GM13977 (cell line): ENCODE data around the gene ESR1.

Source experiments
- DNase-seq: peaks from one replicate; pipeline ENCODE4 v3.0.0; 2012; ENCODE audit warnings: low spot score
- in situ Hi-C: fragments of 300-500 bp; cut with MboI; formaldehyde crosslinking; loops from one replicate; pipeline ENCODE4 v1.12.0; 2022; ENCODE audit warnings: low sequenced_read_pairs, low pct_unique_long_range_greater_than_20kb, mixed read lengths, inconsistent platforms; ENCODE audit not compliant: unreplicated experiment
- TF ChIP-seq, protein P1 (sequence below): IDR thresholded peaks from 2 replicates; pipeline ENCODE4 v1.5.1; 2012; ENCODE audit warnings: mild to moderate bottlenecking, control low read depth; ENCODE audit not compliant: insufficient read depth; ENCODE audit errors: extremely low read depth, missing control alignments

The ESR1 gene

GRCh38 chr6:151796842-151797530 lies 10.5 kb upstream of the ESR1 start:
- no peak for DNase-seq
- in situ Hi-C loops = no loop called here
- TF ChIP-seq, protein P1, sequence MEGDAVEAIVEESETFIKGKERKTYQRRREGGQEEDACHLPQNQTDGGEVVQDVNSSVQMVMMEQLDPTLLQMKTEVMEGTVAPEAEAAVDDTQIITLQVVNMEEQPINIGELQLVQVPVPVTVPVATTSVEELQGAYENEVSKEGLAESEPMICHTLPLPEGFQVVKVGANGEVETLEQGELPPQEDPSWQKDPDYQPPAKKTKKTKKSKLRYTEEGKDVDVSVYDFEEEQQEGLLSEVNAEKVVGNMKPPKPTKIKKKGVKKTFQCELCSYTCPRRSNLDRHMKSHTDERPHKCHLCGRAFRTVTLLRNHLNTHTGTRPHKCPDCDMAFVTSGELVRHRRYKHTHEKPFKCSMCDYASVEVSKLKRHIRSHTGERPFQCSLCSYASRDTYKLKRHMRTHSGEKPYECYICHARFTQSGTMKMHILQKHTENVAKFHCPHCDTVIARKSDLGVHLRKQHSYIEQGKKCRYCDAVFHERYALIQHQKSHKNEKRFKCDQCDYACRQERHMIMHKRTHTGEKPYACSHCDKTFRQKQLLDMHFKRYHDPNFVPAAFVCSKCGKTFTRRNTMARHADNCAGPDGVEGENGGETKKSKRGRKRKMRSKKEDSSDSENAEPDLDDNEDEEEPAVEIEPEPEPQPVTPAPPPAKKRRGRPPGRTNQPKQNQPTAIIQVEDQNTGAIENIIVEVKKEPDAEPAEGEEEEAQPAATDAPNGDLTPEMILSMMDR = no peak

DNA sequence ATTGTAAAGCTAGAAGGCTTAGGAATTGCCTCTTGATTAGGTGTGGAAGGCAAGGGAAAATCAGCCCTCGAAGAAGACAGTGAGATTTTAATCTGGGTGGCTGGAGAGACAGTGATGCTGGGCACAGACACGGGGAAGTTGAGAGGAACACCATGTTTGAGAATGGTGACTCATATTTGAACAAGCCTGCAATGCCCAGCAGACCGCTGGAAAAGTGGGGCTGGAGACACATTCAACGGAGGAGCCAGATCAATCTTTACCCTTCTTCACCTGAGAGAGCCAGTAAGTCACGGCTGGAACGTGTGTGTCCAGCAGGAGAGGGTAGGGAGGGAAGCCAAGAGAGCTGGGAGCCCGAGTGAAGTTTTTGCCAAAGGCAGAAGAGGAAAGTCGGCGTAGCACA lies 3.7 kb upstream of the ESR1 start:
- TF ChIP-seq, protein P1 = no peak
- in situ Hi-C loops = no loop called here
- no peak for DNase-seq

DNA sequence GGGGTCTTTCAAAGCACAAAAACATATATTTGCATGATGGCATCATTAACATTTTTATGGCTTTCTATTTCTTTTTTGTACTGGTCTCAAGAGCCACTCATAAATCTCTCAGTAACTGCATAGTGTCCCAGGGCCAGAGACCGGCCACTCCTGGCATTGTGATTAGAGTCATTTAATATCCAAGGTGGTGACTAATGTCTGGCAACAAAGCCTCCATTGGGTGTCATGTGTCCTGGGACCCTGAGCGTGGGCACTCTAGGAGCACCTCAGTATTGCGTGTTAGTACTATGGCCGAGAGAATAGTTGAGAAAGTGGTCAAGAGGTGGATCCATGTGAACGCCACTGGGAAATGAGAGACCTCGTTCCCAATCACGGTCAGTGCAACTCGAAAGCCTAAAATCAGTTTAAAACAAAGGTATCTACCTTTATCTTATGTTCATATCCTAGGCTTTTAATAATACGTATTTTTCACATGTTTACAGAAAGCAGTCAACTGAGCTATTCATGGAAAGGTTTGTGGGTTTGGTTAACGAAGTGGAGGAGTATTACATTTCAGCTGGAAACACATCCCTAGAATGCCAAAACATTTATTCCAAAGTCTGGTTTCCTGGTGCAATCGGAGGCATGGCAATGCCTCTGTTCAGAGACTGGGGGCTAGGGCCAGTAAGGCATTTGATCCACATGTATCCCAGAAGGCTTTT lies 2.7 kb upstream of the ESR1 start:
- in situ Hi-C loops = no loop called here
- DNase-seq = no peak
- TF ChIP-seq, protein P1 = no peak

- TF ChIP-seq, protein P1 = no peak
- DNase-seq = no peak
- in situ Hi-C loops = no loop called here
These were observed 2.1 kb upstream of the ESR1 start for GRCh38 chr6:151805286-151805840.

- peak; percentile 28 for DNase-seq
- in situ Hi-C loops = no loop called here
- TF ChIP-seq, protein P1 = no peak
These were observed 547 bp upstream of the ESR1 start for GRCh38 chr6:151806757-151807512.

DNA sequence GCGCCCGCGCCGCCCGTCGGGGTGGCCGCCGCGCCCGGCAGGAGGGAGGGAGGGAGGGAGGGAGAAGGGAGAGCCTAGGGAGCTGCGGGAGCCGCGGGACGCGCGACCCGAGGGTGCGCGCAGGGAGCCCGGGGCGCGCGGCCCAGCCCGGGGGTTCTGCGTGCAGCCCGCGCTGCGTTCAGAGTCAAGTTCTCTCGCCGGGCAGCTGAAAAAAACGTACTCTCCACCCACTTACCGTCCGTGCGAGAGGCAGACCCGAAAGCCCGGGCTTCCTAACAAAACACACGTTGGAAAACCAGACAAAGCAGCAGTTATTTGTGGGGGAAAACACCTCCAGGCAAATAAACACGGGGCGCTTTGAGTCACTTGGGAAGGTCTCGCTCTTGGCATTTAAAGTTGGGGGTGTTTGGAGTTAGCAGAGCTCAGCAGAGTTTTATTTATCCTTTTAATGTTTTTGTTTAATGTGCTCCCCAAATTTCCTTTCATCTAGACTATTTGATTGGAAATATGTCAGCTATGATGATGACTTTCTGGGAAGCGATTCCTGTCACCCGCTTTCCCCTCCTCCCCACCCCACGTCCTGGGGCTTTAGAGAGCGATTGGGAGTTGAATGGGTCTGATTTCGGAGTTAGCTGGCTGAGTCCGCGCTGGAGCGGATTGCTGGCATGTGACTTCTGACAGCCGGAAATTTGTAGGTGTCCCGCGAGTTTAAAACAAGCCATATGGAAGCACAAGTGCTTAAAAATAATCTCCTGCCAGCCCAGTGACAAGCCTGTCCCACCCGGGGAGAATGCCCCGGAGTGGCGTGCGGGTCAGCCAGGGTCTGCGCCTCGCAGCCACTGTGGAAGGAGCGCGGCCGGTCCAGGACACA lies 1.1 kb downstream of the ESR1 start:
- in situ Hi-C loops = no loop called here
- TF ChIP-seq, protein P1 = no peak
- peak; percentile 25 for DNase-seq
